ENCODE results near the gene TGFBR1. TPM values are rescaled to one million over a fixed set of nuclear protein-coding genes. Genes with fewer than 3 reads are reported as not detected.

TGFBR1 gene
- total RNA-seq, 1 experiment from 2014 or later = 31.8 TPM

DNA sequence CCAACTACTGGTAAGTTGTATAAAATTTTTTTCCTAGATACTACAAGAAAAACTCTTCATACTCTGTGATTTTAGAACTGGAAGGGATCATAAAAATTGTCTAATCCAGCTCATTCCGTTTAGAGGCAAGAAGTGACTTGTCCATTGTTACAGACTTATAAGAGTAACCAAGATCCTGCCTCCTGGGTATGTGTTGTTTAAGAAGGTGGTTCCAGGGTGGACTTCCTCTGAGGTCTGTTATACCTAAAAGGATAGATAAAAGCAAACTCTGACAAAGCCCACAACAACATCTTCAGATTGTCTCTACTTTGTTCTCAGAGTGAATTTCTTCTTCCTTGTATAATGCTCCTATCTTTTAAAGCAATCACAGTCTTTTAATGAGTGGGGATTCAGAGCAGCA is 24.2 kb downstream of the TGFBR1 start:
- H3K27ac Mint-ChIP-seq (ENCODE audit: unreplicated experiment) = no peak overlapping the region

GRCh38 chr9:99130069-99130468 is 25.2 kb downstream of the TGFBR1 start:
- H3K4me3 ChIP-seq (ENCODE audit: low read depth, low read length) = no peak overlapping the region
- Mint-ChIP-seq H3K4me3 (ENCODE audit: unreplicated experiment) (no peak overlapping the region), H3K9me3 (ENCODE audit: unreplicated experiment) (peaks cover 9% of the 10 kb centered on the region), H3K4me1 (ENCODE audit: low read depth, unreplicated experiment) (no peaks in the 10 kb centered on the region), H3K36me3 (ENCODE audit: insufficient read depth, unreplicated experiment) (peaks cover 9% of the 10 kb centered on the region), H3K27ac (ENCODE audit: unreplicated experiment) (no peak overlapping the region), H3K27me3 (ENCODE audit: insufficient read depth, unreplicated experiment) (no peaks in the 10 kb centered on the region)
- BruUV-seq (replicated peaks) = no TSS peak
- intact Hi-C loops (cut with micrococcal nuclease; ENCODE audit: unreplicated experiment) = no loop called here
- TF ChIP-seq, protein P1, sequence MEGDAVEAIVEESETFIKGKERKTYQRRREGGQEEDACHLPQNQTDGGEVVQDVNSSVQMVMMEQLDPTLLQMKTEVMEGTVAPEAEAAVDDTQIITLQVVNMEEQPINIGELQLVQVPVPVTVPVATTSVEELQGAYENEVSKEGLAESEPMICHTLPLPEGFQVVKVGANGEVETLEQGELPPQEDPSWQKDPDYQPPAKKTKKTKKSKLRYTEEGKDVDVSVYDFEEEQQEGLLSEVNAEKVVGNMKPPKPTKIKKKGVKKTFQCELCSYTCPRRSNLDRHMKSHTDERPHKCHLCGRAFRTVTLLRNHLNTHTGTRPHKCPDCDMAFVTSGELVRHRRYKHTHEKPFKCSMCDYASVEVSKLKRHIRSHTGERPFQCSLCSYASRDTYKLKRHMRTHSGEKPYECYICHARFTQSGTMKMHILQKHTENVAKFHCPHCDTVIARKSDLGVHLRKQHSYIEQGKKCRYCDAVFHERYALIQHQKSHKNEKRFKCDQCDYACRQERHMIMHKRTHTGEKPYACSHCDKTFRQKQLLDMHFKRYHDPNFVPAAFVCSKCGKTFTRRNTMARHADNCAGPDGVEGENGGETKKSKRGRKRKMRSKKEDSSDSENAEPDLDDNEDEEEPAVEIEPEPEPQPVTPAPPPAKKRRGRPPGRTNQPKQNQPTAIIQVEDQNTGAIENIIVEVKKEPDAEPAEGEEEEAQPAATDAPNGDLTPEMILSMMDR (IDR thresholded peaks at IDR 0.05; ENCODE audit: insufficient read depth in 1 of 2, low read depth in 1 of 2, low read length in 1 of 2, severe bottlenecking in 1 of 2, unreplicated experiment in 1 of 2) = no peak
- no peak for DNase-seq
- H3K9me3 ChIP-seq = no peaks in the 10 kb centered on the region
- CTCF ChIA-PET = no interaction called here
- H3K36me3 ChIP-seq (ENCODE audit: control insufficient read depth, insufficient read depth, low read length) = no peaks in the 10 kb centered on the region
- no peaks in the 10 kb centered on the region for H3K27me3 ChIP-seq (replicated peaks; ENCODE audit: control insufficient read depth, insufficient read depth, low read length)
- POLR2A ChIA-PET = no interaction called here
- H3K4me1 ChIP-seq = peaks cover 3% of the 10 kb centered on the region; the same call in 1 of the 2 replicates

More for the DNA sequence above, 24.2 kb downstream of the TGFBR1 start:
- Histone ChIP-seq H3K27me3 (replicated peaks; ENCODE audit: control insufficient read depth, insufficient read depth, low read length) (no peaks in the 10 kb centered on the region), H3K4me3 (ENCODE audit: low read depth, low read length) (no peak overlapping the region), H3K9me3 (no peaks in the 10 kb centered on the region), H3K4me1 (peaks cover 3% of the 10 kb centered on the region; the same call in 1 of the 2 replicates), H3K36me3 (ENCODE audit: control insufficient read depth, insufficient read depth, low read length) (no peaks in the 10 kb centered on the region)
- TF ChIP-seq, protein P1 (IDR thresholded peaks at IDR 0.05; ENCODE audit: insufficient read depth in 1 of 2, low read depth in 1 of 2, low read length in 1 of 2, severe bottlenecking in 1 of 2, unreplicated experiment in 1 of 2) = no peak
- Mint-ChIP-seq H3K4me3 (ENCODE audit: unreplicated experiment) (no peak overlapping the region), H3K4me1 (ENCODE audit: low read depth, unreplicated experiment) (no peaks in the 10 kb centered on the region), H3K36me3 (ENCODE audit: insufficient read depth, unreplicated experiment) (peaks cover 9% of the 10 kb centered on the region), H3K9me3 (ENCODE audit: unreplicated experiment) (peaks cover 9% of the 10 kb centered on the region), H3K27me3 (ENCODE audit: insufficient read depth, unreplicated experiment) (no peaks in the 10 kb centered on the region)
- intact Hi-C loops (cut with micrococcal nuclease; ENCODE audit: unreplicated experiment) = no loop called here
- BruUV-seq (replicated peaks) = no TSS peak
- ChIA-PET CTCF (no interaction called here), POLR2A (no interaction called here)
- DNase-seq = no peak

DNA sequence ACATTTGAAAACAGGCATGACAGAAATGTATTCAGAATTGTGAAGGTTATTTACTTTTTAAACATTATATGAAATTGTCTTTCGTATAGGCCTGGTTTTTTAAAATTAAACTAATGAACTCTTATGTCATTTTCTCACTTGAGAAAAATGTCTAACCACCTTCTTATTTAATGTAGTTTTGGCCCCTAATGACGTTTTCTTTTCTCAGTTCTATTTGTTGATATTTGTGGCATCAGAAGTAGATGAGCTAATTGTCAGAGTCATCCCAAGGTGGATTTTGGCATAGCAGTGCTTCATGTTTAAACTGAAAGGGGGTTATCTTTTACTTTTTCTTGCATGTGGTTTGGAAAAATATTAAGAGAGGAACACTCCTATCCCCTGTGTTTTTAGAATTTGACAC is 28.2 kb downstream of the TGFBR1 start:
- BruUV-seq (replicated peaks) = no TSS peak
- Mint-ChIP-seq H3K9me3 (ENCODE audit: unreplicated experiment) (no peaks in the 10 kb centered on the region), H3K27ac (ENCODE audit: unreplicated experiment) (no peak overlapping the region), H3K36me3 (ENCODE audit: insufficient read depth, unreplicated experiment) (peaks cover 14% of the 10 kb centered on the region), H3K4me1 (ENCODE audit: low read depth, unreplicated experiment) (no peaks in the 10 kb centered on the region), H3K27me3 (ENCODE audit: insufficient read depth, unreplicated experiment) (no peaks in the 10 kb centered on the region), H3K4me3 (ENCODE audit: unreplicated experiment) (no peak overlapping the region)
- DNase-seq = no peak
- Histone ChIP-seq H3K4me1 (no peaks in the 10 kb centered on the region), H3K4me3 (ENCODE audit: low read depth, low read length) (no peak overlapping the region), H3K9me3 (no peaks in the 10 kb centered on the region), H3K27me3 (replicated peaks; ENCODE audit: control insufficient read depth, insufficient read depth, low read length) (no peaks in the 10 kb centered on the region), H3K36me3 (ENCODE audit: control insufficient read depth, insufficient read depth, low read length) (no peaks in the 10 kb centered on the region)
- ChIA-PET POLR2A (no interaction called here), CTCF (no interaction called here)
- intact Hi-C loops (cut with micrococcal nuclease; ENCODE audit: unreplicated experiment) = no loop called here
- TF ChIP-seq, protein P1 (IDR thresholded peaks at IDR 0.05; ENCODE audit: insufficient read depth in 1 of 2, low read depth in 1 of 2, low read length in 1 of 2, severe bottlenecking in 1 of 2, unreplicated experiment in 1 of 2) = no peak
